Upper lobe of left lung (tissue), 4 donors: Measurements from ENCODE around the gene CA11.

Experiments
- POLR2AphosphoS5 ChIP-seq, 2 donors: sonication (generic); formaldehyde crosslinking; IDR thresholded peaks; one replicate each; pipeline ENCODE4 v1.5.1; 2017; ENCODE audit warnings: antibody characterized with exemption in 2 of 2
- TF ChIP-seq, protein P1 (sequence below), 6 experiments: fragments of 450-650 bp in 4 of 6; fragments of 200-600 bp in 2 of 6; sonication (generic) in 2 of 6; IDR thresholded peaks; one replicate each; pipeline ENCODE4 v1.5.1; 2016 to 2019; ENCODE audit warnings: antibody characterized with exemption in 6 of 6

GRCh38 chr19:48648134-48648533, 2.1 kb upstream of the CA11 start:
- TF ChIP-seq, protein P1, sequence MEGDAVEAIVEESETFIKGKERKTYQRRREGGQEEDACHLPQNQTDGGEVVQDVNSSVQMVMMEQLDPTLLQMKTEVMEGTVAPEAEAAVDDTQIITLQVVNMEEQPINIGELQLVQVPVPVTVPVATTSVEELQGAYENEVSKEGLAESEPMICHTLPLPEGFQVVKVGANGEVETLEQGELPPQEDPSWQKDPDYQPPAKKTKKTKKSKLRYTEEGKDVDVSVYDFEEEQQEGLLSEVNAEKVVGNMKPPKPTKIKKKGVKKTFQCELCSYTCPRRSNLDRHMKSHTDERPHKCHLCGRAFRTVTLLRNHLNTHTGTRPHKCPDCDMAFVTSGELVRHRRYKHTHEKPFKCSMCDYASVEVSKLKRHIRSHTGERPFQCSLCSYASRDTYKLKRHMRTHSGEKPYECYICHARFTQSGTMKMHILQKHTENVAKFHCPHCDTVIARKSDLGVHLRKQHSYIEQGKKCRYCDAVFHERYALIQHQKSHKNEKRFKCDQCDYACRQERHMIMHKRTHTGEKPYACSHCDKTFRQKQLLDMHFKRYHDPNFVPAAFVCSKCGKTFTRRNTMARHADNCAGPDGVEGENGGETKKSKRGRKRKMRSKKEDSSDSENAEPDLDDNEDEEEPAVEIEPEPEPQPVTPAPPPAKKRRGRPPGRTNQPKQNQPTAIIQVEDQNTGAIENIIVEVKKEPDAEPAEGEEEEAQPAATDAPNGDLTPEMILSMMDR (IDR thresholded peaks at IDR 0.05) = no peak
- no peak for TF ChIP-seq POLR2AphosphoS5 (IDR thresholded peaks at IDR 0.05)
